GM12892 (cell line): Measurements from ENCODE around the gene OVCH1.

Source experiments
- POLR2A ChIP-seq: IDR thresholded peaks from 2 replicates; pipeline ENCODE4 v1.6.1; 2011; ENCODE audit warnings: low read depth, low read length, control low read depth
- POLR2AphosphoS5 ChIP-seq: IDR thresholded peaks from 2 replicates; pipeline ENCODE4 v1.6.1; 2011; ENCODE audit warnings: low read depth, low read length, control low read depth

GRCh38 chr12:29530436-29530835 is 33.0 kb upstream of the OVCH1 start:
- TF ChIP-seq POLR2AphosphoS5 (no peak), POLR2A (no peak)
